Common myeloid progenitor, CD34-positive (primary cell): ENCODE data around the gene SSH3.

Experiments
- CTCF ChIA-PET: fragments of 350-600 bp; sonication (Branson Sonifier 250); formaldehyde crosslinking; loops from one replicate; lab custom pipeline; 2021; ENCODE audit warnings: antibody characterized with exemption; lab: Charles Lee
- POLR2A ChIA-PET: fragments of 350-600 bp; sonication (Branson Sonifier 250); formaldehyde crosslinking; loops from one replicate; lab custom pipeline; 2021; ENCODE audit warnings: antibody characterized with exemption; lab: Charles Lee
- DNase-seq, 3 donors: peaks; one replicate each; pipeline versions ENCODE4 v3.0.0 to v3.0.0-alpha.2; 2013
- H3K27ac ChIP-seq, 2 experiments: 1 replicate in 1 of 2; 2 replicates in 1 of 2; pipeline ENCODE4 v1.7.0; 2013; ENCODE audit warnings: inconsistent platforms in 2 of 2, low read length in 2 of 2, mild to moderate bottlenecking in 2 of 2, low read depth in 1 of 2, moderate library complexity in 1 of 2; ENCODE audit not compliant: severe bottlenecking in 2 of 2, insufficient read depth in 1 of 2, poor library complexity in 1 of 2
- H3K27me3 ChIP-seq, 5 experiments: replicated peaks in 2 of 5; 1 replicate in 3 of 5; 2 replicates in 2 of 5; pipeline versions ENCODE4 v1.6.1 to v1.7.0; 2013; ENCODE audit warnings: low read length in 4 of 5, mild to moderate bottlenecking in 2 of 5, moderate library complexity in 2 of 5, inconsistent platforms in 1 of 5; ENCODE audit not compliant: insufficient read depth in 5 of 5, control insufficient read depth in 4 of 5
- H3K36me3 ChIP-seq, 4 experiments: 1 replicate in 2 of 4; 2 replicates in 2 of 4; pipeline versions ENCODE4 v1.6.1 to v1.7.0; 2013; ENCODE audit warnings: low read length in 3 of 4, control low read depth in 1 of 4, mild to moderate bottlenecking in 1 of 4; ENCODE audit not compliant: control insufficient read depth in 4 of 4, insufficient read depth in 4 of 4
- H3K4me1 ChIP-seq, 4 experiments: 1 replicate in 3 of 4; 2 replicates in 1 of 4; pipeline versions ENCODE4 v1.6.1 to v1.7.1; 2013; ENCODE audit warnings: low read length in 3 of 4, mild to moderate bottlenecking in 3 of 4, control low read depth in 1 of 4, inconsistent platforms in 1 of 4, moderate library complexity in 1 of 4; ENCODE audit not compliant: control insufficient read depth in 4 of 4, insufficient read depth in 4 of 4; ENCODE audit errors: control extremely low read depth in 1 of 4
- H3K4me3 ChIP-seq, 7 experiments: 1 replicate in 4 of 7; 2 replicates in 3 of 7; pipeline versions ENCODE4 v1.5.1 to v1.7.0; 2013; ENCODE audit warnings: mild to moderate bottlenecking in 7 of 7, low read length in 6 of 7, moderate library complexity in 6 of 7, inconsistent platforms in 2 of 7, low read depth in 2 of 7, control low read depth in 1 of 7; ENCODE audit not compliant: insufficient read depth in 4 of 7, control insufficient read depth in 1 of 7; ENCODE audit errors: extremely low read depth in 1 of 7
- H3K9me3 ChIP-seq, 5 experiments: 1 replicate in 4 of 5; 2 replicates in 1 of 5; pipeline versions ENCODE4 v1.6.1 to v1.7.1; 2013; ENCODE audit warnings: low read length in 4 of 5, mild to moderate bottlenecking in 2 of 5, inconsistent platforms in 1 of 5, low read depth in 1 of 5, moderate library complexity in 1 of 5; ENCODE audit not compliant: control insufficient read depth in 4 of 5, insufficient read depth in 2 of 5; ENCODE audit errors: control extremely low read depth in 1 of 5
- WGBS: methylation state at CpG from one replicate; pipeline ENCODE4 v1.1.5; 2013; ENCODE audit not compliant: insufficient coverage; 5-methylcytosine and 5-hydroxymethylcytosine counted together

Gene SSH3

DNA sequence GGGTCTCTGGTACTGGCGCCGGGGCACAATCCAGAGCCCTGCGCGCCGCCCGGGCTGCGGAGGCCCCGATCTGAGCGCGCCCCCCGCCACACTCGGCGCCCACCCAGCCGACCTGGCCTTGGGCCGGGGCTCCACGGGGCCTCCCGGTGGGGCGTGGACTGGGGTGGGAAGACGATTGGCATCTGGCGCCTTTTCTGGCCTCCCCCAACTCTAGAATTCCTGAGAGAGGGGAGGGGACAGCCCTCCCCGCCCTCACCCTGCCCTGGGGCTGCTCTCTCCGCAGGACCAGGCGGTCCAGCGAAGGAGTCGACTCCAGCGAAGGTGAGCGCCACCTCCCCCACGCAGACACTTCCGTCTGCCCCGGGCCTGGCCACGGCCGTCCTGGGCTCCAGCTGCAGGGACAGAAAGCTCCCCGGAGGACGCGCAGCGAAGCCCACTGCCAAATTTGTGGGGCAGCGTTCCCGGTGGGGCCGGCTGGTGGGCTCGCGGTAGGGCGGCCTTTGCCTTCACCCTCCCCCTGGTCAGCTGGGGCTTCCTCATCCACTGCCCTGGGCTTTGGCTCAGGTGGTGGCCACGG, 593 bp downstream of the SSH3 start:
- DNase-seq, result no peak
- WGBS, result 3% methylated on average over 32 of the region's 43 CpGs
- Histone ChIP-seq H3K27me3 (no peaks in the 10 kb centered on the region), H3K9me3 (no peaks in the 10 kb centered on the region), H3K36me3 (peaks cover 3 to 61% (median 36%) of the 10 kb centered on the region in 4 experiments), H3K4me3 (peak overlapping the region; percentile 65 to 88 (median 78)), H3K27ac (peak overlapping the region in 1 of 2 experiments; percentile 64), H3K4me1 (peaks cover 0 to 33% (median 24%) of the 10 kb centered on the region in 4 experiments)
- CTCF ChIA-PET, result interaction anchor here (0.6 to 4.1 kb wide), 9 partner anchors 9 to 57 kb away, joined by 3 to 35 read pairs (median 5); no protein-coding TSS in a partner anchor
- POLR2A ChIA-PET, result interaction anchor here (1.5 to 6.7 kb wide), 4 partner anchors 10 to 26 kb away, joined by 7 to 79 read pairs (median 17); partner anchors contain the start of gene ANKRD13D

DNA sequence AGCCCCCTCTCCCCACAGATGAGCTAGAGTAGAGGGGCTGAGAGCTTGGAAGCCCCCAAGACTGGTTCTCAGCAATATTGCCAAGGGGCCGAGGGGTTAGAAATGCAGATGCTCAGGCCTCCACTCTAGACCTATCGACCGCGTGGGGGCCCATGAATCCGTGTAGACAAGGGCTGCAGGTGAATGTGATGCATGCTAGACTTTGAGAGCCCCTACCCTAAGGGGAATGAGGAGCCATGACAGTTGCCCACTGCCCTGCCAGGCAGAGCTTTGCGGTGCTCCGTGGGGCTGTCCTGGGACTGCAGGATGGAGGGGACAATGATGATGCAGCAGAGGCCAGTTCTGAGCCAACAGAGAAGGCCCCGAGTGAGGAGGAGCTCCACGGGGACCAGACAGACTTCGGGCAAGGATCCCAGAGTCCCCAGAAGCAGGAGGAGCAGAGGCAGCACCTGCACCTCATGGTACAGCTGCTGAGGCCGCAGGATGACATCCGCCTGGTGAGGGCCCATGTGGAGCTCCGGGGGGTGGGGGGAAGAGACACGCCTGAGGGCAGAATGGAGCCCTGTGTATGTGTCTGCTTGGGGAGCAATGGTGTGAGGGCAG, 1.3 kb downstream of the SSH3 start:
- ChIA-PET CTCF (interaction anchor here (0.6 to 4.1 kb wide), 7 partner anchors 11 to 58 kb away, joined by 3 to 35 read pairs (median 3); no protein-coding TSS in a partner anchor), POLR2A (interaction anchor here (0.6 to 6.7 kb wide), 2 partner anchors 15 to 38 kb away, joined by 5 to 79 read pairs; partner anchors contain the start of gene ANKRD13D)
- no peak overlapping the region for H3K27ac ChIP-seq
- WGBS, result 96% methylated on average over 13 of the region's 14 CpGs
- no peaks in the 10 kb centered on the region for H3K9me3 ChIP-seq
- no peak for DNase-seq
- peaks cover 0 to 33% (median 24%) of the 10 kb centered on the region in 4 experiments for H3K4me1 ChIP-seq
- H3K36me3 ChIP-seq, result peaks cover 0 to 61% (median 36%) of the 10 kb centered on the region in 4 experiments
- peak overlapping the region in 5 of 7 experiments; percentile 65 to 88 (median 81) for H3K4me3 ChIP-seq
- H3K27me3 ChIP-seq, result no peaks in the 10 kb centered on the region

DNA sequence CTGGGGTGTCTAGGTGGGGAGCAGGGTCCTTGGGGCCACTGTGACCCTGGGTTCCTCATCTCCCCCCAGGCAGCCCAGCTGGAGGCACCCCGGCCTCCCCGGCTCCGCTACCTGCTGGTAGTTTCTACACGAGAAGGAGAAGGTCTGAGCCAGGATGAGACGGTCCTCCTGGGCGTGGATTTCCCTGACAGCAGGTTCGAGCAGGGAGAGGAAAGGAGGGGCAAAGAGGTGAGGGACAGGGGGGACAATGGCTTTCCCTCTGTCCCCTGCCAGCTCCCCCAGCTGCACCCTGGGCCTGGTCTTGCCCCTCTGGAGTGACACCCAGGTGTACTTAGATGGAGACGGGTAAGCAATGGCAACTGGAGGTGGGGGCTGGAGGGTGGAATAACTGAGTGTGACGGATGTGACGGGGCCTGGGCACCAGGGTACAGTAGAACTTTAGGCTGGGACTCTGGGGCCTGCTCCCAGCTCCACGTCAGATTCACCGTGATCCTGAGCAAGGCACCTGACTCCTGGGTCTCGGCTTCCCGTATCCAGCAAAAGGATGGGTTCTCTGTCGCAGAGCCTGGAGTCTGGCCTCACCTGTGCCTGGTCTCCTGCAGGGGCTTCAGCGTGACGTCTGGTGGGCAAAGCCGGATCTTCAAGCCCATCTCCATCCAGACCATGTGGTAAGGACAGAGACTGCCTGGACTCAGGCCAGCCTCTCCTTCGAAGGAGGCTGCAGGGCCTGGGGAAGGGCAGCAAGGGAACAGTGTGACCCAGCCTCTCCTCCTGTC, 3.6 kb downstream of the SSH3 start:
- WGBS, result 95% methylated on average over 19 of the region's 19 CpGs
- Histone ChIP-seq H3K4me3 (no peak overlapping the region), H3K36me3 (peaks cover 0 to 60% (median 27%) of the 10 kb centered on the region in 4 experiments), H3K9me3 (no peaks in the 10 kb centered on the region), H3K4me1 (peaks cover 0 to 32% (median 23%) of the 10 kb centered on the region in 4 experiments), H3K27me3 (no peaks in the 10 kb centered on the region), H3K27ac (no peak overlapping the region)
- ChIA-PET POLR2A (no interaction called here), CTCF (interaction anchor here (3.7 kb wide), 1 partner anchor 9 kb away, joined by 23 read pairs; no protein-coding TSS in a partner anchor)
- DNase-seq, result no peak

DNA sequence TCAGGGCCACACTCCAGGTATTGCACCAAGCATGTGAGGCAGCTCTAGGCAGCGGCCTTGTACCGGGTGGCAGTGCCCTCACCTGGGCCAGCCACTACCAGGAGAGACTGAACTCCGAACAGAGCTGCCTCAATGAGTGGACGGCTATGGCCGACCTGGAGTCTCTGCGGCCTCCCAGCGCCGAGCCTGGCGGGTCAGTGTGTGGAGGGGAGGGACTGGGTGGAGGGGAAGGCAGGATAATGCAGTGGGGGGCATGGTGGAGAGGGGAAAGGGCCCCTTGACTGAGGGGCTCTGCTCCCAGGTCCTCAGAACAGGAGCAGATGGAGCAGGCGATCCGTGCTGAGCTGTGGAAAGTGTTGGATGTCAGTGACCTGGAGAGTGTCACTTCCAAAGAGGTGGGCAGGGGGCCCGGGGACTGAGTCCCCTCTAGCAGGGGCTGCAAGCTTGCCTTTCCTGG, 4.2 kb downstream of the SSH3 start:
- over 99% methylated on average over 12 of the region's 12 CpGs for WGBS
- CTCF ChIA-PET, result interaction anchor here (1.2 to 3.7 kb wide), 4 partner anchors 8 to 44 kb away, joined by 3 to 23 read pairs (median 6); partner anchors contain the start of gene ANKRD13D
- Histone ChIP-seq H3K27me3 (no peaks in the 10 kb centered on the region), H3K27ac (no peak overlapping the region), H3K4me1 (peaks cover 2 to 32% (median 21%) of the 10 kb centered on the region in 4 experiments), H3K9me3 (no peaks in the 10 kb centered on the region), H3K36me3 (peaks cover 0 to 56% (median 27%) of the 10 kb centered on the region in 4 experiments), H3K4me3 (no peak overlapping the region)
- DNase-seq, result no peak
- POLR2A ChIA-PET, result no interaction called here

DNA sequence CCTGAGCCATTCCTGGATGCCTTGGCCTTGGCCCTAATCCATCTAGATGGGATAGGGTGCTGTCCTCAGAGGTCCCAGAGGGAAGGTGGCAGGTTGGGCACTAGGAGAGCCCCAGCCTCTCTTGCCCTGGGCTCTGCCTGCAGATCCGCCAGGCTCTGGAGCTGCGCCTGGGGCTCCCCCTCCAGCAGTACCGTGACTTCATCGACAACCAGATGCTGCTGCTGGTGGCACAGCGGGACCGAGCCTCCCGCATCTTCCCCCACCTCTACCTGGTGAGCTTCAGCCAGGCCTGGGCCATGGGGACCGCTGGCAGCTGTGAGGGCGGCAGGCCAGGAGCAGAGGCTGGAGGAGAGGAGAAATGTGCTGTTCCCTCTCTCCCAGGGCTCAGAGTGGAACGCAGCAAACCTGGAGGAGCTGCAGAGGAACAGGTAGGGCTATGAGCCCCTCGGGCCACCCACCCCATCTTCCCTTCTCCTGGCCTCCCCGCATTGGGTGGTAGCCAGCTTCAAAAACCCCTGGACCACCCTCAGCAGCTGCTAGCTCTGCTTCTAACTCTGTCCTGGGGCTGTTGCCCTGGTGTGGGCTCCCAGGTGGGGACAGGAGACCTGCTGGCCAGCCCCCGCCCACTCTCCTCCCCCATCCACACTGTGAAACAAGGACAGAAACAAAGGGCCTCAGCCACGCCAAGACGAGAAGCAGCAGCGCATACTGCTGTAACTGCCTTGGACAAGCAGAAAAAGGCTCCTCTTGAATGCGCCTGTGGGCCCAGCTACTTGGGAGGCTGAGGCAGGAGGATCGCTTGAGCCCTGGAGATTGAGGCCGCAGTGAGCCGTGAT, 4.9 kb downstream of the SSH3 start:
- POLR2A ChIA-PET, result no interaction called here
- WGBS, result 97% methylated on average over 14 of the region's 20 CpGs
- H3K36me3 ChIP-seq, result peaks cover 0 to 53% (median 27%) of the 10 kb centered on the region in 4 experiments
- DNase-seq, result no peak
- no peaks in the 10 kb centered on the region for H3K27me3 ChIP-seq
- H3K4me1 ChIP-seq, result peaks cover 5 to 32% (median 22%) of the 10 kb centered on the region in 4 experiments
- CTCF ChIA-PET, result interaction anchor here (1.2 to 1.8 kb wide), 3 partner anchors 9 to 44 kb away, joined by 3 to 7 read pairs (median 5); partner anchors contain the start of gene ANKRD13D
- H3K4me3 ChIP-seq, result no peak overlapping the region
- H3K9me3 ChIP-seq, result no peaks in the 10 kb centered on the region
- H3K27ac ChIP-seq, result no peak overlapping the region

DNA sequence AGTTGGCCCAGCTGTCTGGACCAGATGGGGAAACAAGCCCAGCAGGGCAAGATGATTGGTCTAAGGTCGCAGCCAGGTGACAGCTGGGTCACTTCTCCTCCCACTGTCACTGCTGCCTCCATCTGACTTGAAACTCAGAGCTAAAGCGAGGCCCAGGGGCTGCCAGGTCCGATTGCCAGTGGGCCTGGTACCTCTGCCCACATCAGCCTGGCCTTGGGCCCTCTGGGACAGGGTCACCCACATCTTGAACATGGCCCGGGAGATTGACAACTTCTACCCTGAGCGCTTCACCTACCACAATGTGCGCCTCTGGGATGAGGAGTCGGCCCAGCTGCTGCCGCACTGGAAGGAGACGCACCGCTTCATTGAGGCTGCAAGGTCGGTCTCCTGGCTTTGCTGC, 5.8 kb downstream of the SSH3 start:
- ChIA-PET CTCF (interaction anchor here (0.9 to 1.8 kb wide), 3 partner anchors 8 to 45 kb away, joined by 4 to 7 read pairs (median 5); no protein-coding TSS in a partner anchor), POLR2A (no interaction called here)
- Histone ChIP-seq H3K9me3 (no peaks in the 10 kb centered on the region), H3K4me1 (peaks cover 5 to 24% (median 16%) of the 10 kb centered on the region in 4 experiments), H3K36me3 (peaks cover 0 to 53% (median 27%) of the 10 kb centered on the region in 4 experiments), H3K27me3 (no peaks in the 10 kb centered on the region), H3K27ac (no peak overlapping the region), H3K4me3 (no peak overlapping the region)
- 97% methylated on average over 9 of the region's 11 CpGs for WGBS
- DNase-seq, result no peak
